Fibroblast of skin of scalp (primary cell): ENCODE data around the gene PPP4R1.
A peak's percentile ranks its signal among the peaks of the same experiment; 100 is the strongest.

Experiments
- DNase-seq: peaks from one replicate; pipeline ENCODE4 v3.0.0-alpha.2; 2013

PPP4R1 gene

GRCh38 chr18:9506046-9506792, 108.1 kb downstream of the PPP4R1 start:
- peak; percentile 32 for DNase-seq
